H1 (cell line): Measurements from ENCODE around the gene WNT3A. TPM values are rescaled to one million over a fixed set of nuclear protein-coding genes. Genes with fewer than 3 reads are reported as not detected.
A peak's percentile ranks its signal among the peaks of the same experiment; 100 is the strongest.

Source experiments
- CTCF ChIA-PET: fragments of 300-600 bp; sonication (Branson Sonifier 250); formaldehyde crosslinking; loops from one replicate; lab custom pipeline; 2021; ENCODE audit not compliant: partially characterized antibody; lab: Charles Lee
- POLR2A ChIA-PET: fragments of 300-600 bp; sonication (Branson Sonifier 250); formaldehyde crosslinking; loops from one replicate; lab custom pipeline; 2021; ENCODE audit warnings: inconsistent platforms; ENCODE audit not compliant: partially characterized antibody; lab: Charles Lee
- DNase-seq, 2 experiments: peaks; one replicate each; pipeline versions ENCODE4 v3.0.0 to v3.0.0-alpha.2; 2010 to 2022; ENCODE audit warnings: low spot score in 2 of 2, low read depth in 1 of 2, mixed read lengths in 1 of 2
- FAIRE-seq: peaks from 2 replicates; lab custom pipeline; 2011; peaks lifted over from hg19 to GRCh38; lab: Jason Lieb, UNC
- H2AFZ ChIP-seq: 2 replicates; pipeline ENCODE4 v1.8.1; 2012; ENCODE audit warnings: low read length, inconsistent platforms
- H2AK5ac ChIP-seq: 2 replicates; pipeline ENCODE4 v1.6.1; 2013; ENCODE audit warnings: low read depth, low read length
- H2BK120ac ChIP-seq: replicated peaks from 2 replicates; pipeline ENCODE3; 2013; ENCODE audit warnings: low read depth, low read length, inconsistent platforms
- H2BK12ac ChIP-seq: 2 replicates; pipeline ENCODE4 v1.6.1; 2013; ENCODE audit warnings: low read depth, low read length
- H2BK15ac ChIP-seq: 2 replicates; pipeline ENCODE4 v1.6.1; 2013; ENCODE audit warnings: low read length
- H2BK20ac ChIP-seq: 2 replicates; pipeline ENCODE4 v1.6.1; 2013; ENCODE audit warnings: low read length
- H2BK5ac ChIP-seq: 2 replicates; pipeline ENCODE4 v1.6.1; 2013; ENCODE audit warnings: low read depth, low read length
- H3K14ac ChIP-seq: 2 replicates; pipeline ENCODE4 v1.6.1; 2013; ENCODE audit warnings: inconsistent platforms; ENCODE audit not compliant: insufficient read length
- H3K18ac ChIP-seq: 2 replicates; pipeline ENCODE4 v1.6.1; 2013; ENCODE audit warnings: low read length; ENCODE audit errors: extremely low read depth
- H3K23ac ChIP-seq: 2 replicates; pipeline ENCODE4 v1.6.1; 2013; ENCODE audit warnings: inconsistent platforms; ENCODE audit not compliant: insufficient read length
- H3K23me2 ChIP-seq: 2 replicates; pipeline ENCODE4 v1.6.1; 2013; ENCODE audit warnings: low read depth, low read length
- H3K27ac ChIP-seq: 2 replicates; pipeline ENCODE4 v1.6.1; 2011; ENCODE audit warnings: low read depth, low read length, inconsistent platforms
- H3K27me3 ChIP-seq, 4 experiments: replicated peaks in 1 of 4; 1 replicate in 1 of 4; 2 replicates in 3 of 4; pipeline versions ENCODE4 v1.6.1 to v1.8.1; 2011 to 2013; ENCODE audit warnings: low read length in 3 of 4, mild to moderate bottlenecking in 3 of 4, inconsistent platforms in 2 of 4, mixed read lengths in 2 of 4, moderate library complexity in 1 of 4; ENCODE audit not compliant: control insufficient read depth in 3 of 4, insufficient read depth in 3 of 4; ENCODE audit errors: extremely low read depth in 1 of 4
- H3K36me3 ChIP-seq, 4 experiments: 2 replicates each; pipeline versions ENCODE4 v1.6.1 to v1.8.1; 2011 to 2013; ENCODE audit warnings: mild to moderate bottlenecking in 4 of 4, low read length in 3 of 4, moderate library complexity in 2 of 4, control low read depth in 1 of 4, inconsistent platforms in 1 of 4; ENCODE audit not compliant: insufficient read depth in 4 of 4, control insufficient read depth in 2 of 4
- H3K4ac ChIP-seq: replicated peaks from 2 replicates; pipeline ENCODE3; 2013; ENCODE audit warnings: low read length, low read depth, mixed read lengths, inconsistent platforms; ENCODE audit not compliant: insufficient read length
- H3K4me1 ChIP-seq, 4 experiments: replicated peaks in 1 of 4; 1 replicate in 1 of 4; 2 replicates in 3 of 4; pipeline versions ENCODE4 v1.6.1 to v1.8.1; 2011 to 2013; ENCODE audit warnings: low read length in 3 of 4, inconsistent platforms in 2 of 4, mixed read lengths in 1 of 4; ENCODE audit not compliant: insufficient read depth in 4 of 4, control insufficient read depth in 3 of 4
- H3K4me2 ChIP-seq, 2 experiments: 2 replicates each; pipeline versions ENCODE4 v1.6.1 to v1.8.1; 2011 to 2013; ENCODE audit warnings: low read depth in 2 of 2, low read length in 2 of 2, control low read depth in 1 of 2, inconsistent platforms in 1 of 2, mild to moderate bottlenecking in 1 of 2; ENCODE audit not compliant: insufficient read depth in 1 of 2
- H3K4me3 ChIP-seq, 4 experiments: fragments of 200-600, 300-600 bp in 1 of 4; sonication (generic), shearing (Covaris generic), sonication (Bioruptor Twin) in 1 of 4; 2 replicates each; pipeline versions ENCODE4 v1.5.1 to v1.8.1; 2011 to 2016; ENCODE audit warnings: low read length in 4 of 4, low read depth in 3 of 4, control low read depth in 2 of 4, inconsistent platforms in 2 of 4, mild to moderate bottlenecking in 2 of 4, mixed read lengths in 1 of 4, moderate library complexity in 1 of 4; ENCODE audit not compliant: insufficient read depth in 2 of 4; ENCODE audit errors: extremely low read depth in 1 of 4
- H3K56ac ChIP-seq: replicated peaks from 2 replicates; pipeline ENCODE3; 2013; ENCODE audit warnings: low read depth, mild to moderate bottlenecking, mixed read lengths, low read length, inconsistent platforms; ENCODE audit not compliant: insufficient read length
- H3K79me1 ChIP-seq: 2 replicates; pipeline ENCODE4 v1.6.1; 2013; ENCODE audit warnings: low read depth, low read length, control low read depth
- H3K79me2 ChIP-seq, 2 experiments: 2 replicates each; pipeline versions ENCODE4 v1.6.1 to v1.8.1; 2012 to 2013; ENCODE audit warnings: low read length in 2 of 2, mild to moderate bottlenecking in 2 of 2, inconsistent platforms in 1 of 2; ENCODE audit not compliant: insufficient read depth in 2 of 2, control insufficient read depth in 1 of 2
- H3K9ac ChIP-seq, 4 experiments: replicated peaks in 1 of 4; 1 replicate in 1 of 4; 2 replicates in 3 of 4; pipeline versions ENCODE4 v1.6.1 to v1.8.1; 2011 to 2013; ENCODE audit warnings: low read depth in 3 of 4, low read length in 3 of 4, control low read depth in 2 of 4, mild to moderate bottlenecking in 2 of 4, moderate library complexity in 2 of 4, inconsistent platforms in 1 of 4; ENCODE audit errors: extremely low read depth in 1 of 4
- H3K9me3 ChIP-seq, 2 experiments: 2 replicates each; pipeline versions ENCODE4 v1.6.1 to v1.8.1; 2012 to 2013; ENCODE audit warnings: mild to moderate bottlenecking in 2 of 2, moderate library complexity in 2 of 2, control low read depth in 1 of 2, inconsistent platforms in 1 of 2, low read depth in 1 of 2, low read length in 1 of 2, mixed read lengths in 1 of 2; ENCODE audit not compliant: insufficient read depth in 2 of 2
- H4K20me1 ChIP-seq, 2 experiments: replicated peaks in 1 of 2; 2 replicates each; pipeline versions ENCODE3 to v1.8.1; 2011 to 2013; ENCODE audit warnings: inconsistent platforms in 2 of 2, low read length in 2 of 2, mild to moderate bottlenecking in 1 of 2; ENCODE audit not compliant: insufficient read depth in 2 of 2, control insufficient read depth in 1 of 2
- H4K5ac ChIP-seq: 2 replicates; pipeline ENCODE4 v1.6.1; 2013; ENCODE audit warnings: low read length, low read depth, mixed read lengths, inconsistent platforms; ENCODE audit not compliant: insufficient read length
- H4K8ac ChIP-seq: 2 replicates; pipeline ENCODE4 v1.8.0; 2013; ENCODE audit warnings: mild to moderate bottlenecking, moderate library complexity, low read length, inconsistent platforms; ENCODE audit not compliant: insufficient read depth; ENCODE audit errors: extremely low read depth
- H4K91ac ChIP-seq: replicated peaks from 2 replicates; pipeline ENCODE3; 2013; ENCODE audit warnings: low read length, mixed read lengths, inconsistent platforms; ENCODE audit not compliant: insufficient read length
- CBX5 ChIP-seq: fragments of 300-800, 300-1000 bp; sonication (generic); IDR thresholded peaks from 2 replicates; pipeline ENCODE4 v1.7.1; 2016; ENCODE audit warnings: antibody characterized with exemption, low read length, low read depth
- CEBPB ChIP-seq: IDR thresholded peaks from 2 replicates; pipeline ENCODE4 v1.6.1; 2012; ENCODE audit warnings: low read depth, low read length
- MAFK ChIP-seq: IDR thresholded peaks from 2 replicates; pipeline ENCODE4 v1.6.1; 2012; ENCODE audit warnings: low read depth, mild to moderate bottlenecking, improper control_type of control experiment, low read length
- NANOG ChIP-seq: IDR thresholded peaks from 2 replicates; pipeline ENCODE4 v1.6.1; 2011; ENCODE audit warnings: low read length, low read depth, mild to moderate bottlenecking, inconsistent platforms; ENCODE audit not compliant: insufficient read depth, poor library complexity, severe bottlenecking
- POU5F1 ChIP-seq: IDR thresholded peaks from 2 replicates; pipeline ENCODE4 v1.6.1; 2011; ENCODE audit warnings: low read depth, mild to moderate bottlenecking, low read length, moderate library complexity
- RAD21 ChIP-seq, 2 experiments: IDR thresholded peaks in 1 of 2; conservative IDR thresholded peaks in 1 of 2; 2 replicates each; pipeline ENCODE4 v1.6.1; 2011; ENCODE audit warnings: low read depth in 2 of 2, low read length in 2 of 2, improper control_type of control experiment in 1 of 2, inconsistent platforms in 1 of 2, mild to moderate bottlenecking in 1 of 2, moderate library complexity in 1 of 2
- RBBP5 ChIP-seq: IDR thresholded peaks from 2 replicates; pipeline ENCODE4 v1.7.1; 2012; ENCODE audit warnings: low read depth, mild to moderate bottlenecking, inconsistent platforms, low read length, moderate library complexity, borderline replicate concordance
- TAF7 ChIP-seq: optimal IDR thresholded peaks from 2 replicates; pipeline ENCODE3; 2011; ENCODE audit warnings: low read depth, mild to moderate bottlenecking, inconsistent platforms, low read length, moderate library complexity, borderline replicate concordance
- TCF12 ChIP-seq: IDR thresholded peaks from 2 replicates; pipeline ENCODE4 v1.6.1; 2011; ENCODE audit warnings: low read depth, mild to moderate bottlenecking, low read length
- WGBS, 2 experiments: shearing (Covaris generic) in 1 of 2; methylation state at CpG; one replicate each; pipeline versions ENCODE4 v1.1.6 to v1.1.7; 2013 to 2015; ENCODE audit warnings: low lambda C conversion rate in 2 of 2, mixed read lengths in 2 of 2, inconsistent platforms in 1 of 2, low coverage in 1 of 2, missing lambda C conversion rate in 1 of 2; ENCODE audit not compliant: insufficient replicate concordance in 2 of 2, insufficient coverage in 1 of 2, insufficient read length in 1 of 2; ENCODE audit errors: extremely low coverage in 1 of 2, missing lambda C conversion rate in 1 of 2; 5-methylcytosine and 5-hydroxymethylcytosine counted together
- polyA plus RNA-seq, 7 experiments: library from polyadenylated mRNA; depleted of rRNA in 3 of 7; stranded (reverse) in 5 of 7; unstranded in 2 of 7; fragments of >200 nt in 5 of 7; fragments of 200-250 nt in 2 of 7; gene quantifications; 1 replicate in 5 of 7; 2 replicates in 1 of 7; 4 replicates in 1 of 7; pipeline versions ENCODE4 v1.2.1 to v1.2.3, GENCODE V29; 2011 to 2013; ENCODE audit warnings: missing spikeins in 2 of 7, mixed read lengths in 2 of 7
- total RNA-seq: library from RNA; stranded (reverse); fragmentation: NEBNext Ultra II Directional; extraction: Animal tissue kit (Norgen Biotek cat#: 25700); gene quantifications from 2 replicates; pipeline ENCODE4 v1.2.1, GENCODE V29; 2021

WNT3A gene
- total and polyA plus RNA-seq, 2 of the 8 experiments (the other 6 are each of a cell fraction or from before 2014, with no cell fraction given), result 0.08 to 0.19 TPM

DNA sequence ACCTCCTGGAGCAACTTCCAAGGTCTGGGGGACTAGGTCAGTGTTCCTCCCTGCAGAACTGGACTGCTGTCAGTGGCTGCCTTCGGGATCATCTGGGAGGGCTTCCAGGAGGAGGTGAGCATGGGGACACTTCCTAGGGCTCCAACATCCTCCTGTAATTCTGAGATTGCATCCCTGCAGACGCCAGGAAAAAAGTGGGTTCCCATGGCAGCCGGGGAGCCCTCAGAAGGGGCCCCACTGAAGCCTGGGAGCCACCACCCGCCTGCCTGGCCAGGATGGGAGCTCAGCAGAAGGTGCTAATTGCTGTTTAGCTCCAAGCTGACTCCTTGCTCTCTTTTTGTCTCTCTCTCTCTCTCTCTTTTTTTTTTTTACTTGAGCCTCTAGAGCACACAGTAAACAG lies 59.6 kb downstream of the WNT3A start:
- Histone ChIP-seq H3K4me3 (no peak overlapping the region), H3K56ac (no peak overlapping the region), H2BK20ac (no peak overlapping the region), H3K36me3 (no peaks in the 10 kb centered on the region), H2BK5ac (no peak overlapping the region), H4K20me1 (peaks cover 3 to 4% of the 10 kb centered on the region in 2 experiments), H3K9ac (no peak overlapping the region), H3K4me1 (peaks cover 0 to 6% (median 0%) of the 10 kb centered on the region in 4 experiments; a peak in 1 of 7 replicates), H2BK120ac (no peak overlapping the region), H4K8ac (no peak overlapping the region), H3K23me2 (peaks cover 17% of the 10 kb centered on the region; the same call in 1 of the 2 replicates), H4K5ac (no peak overlapping the region), H3K23ac (no peak overlapping the region), H3K27me3 (peaks cover 21 to 86% (median 80%) of the 10 kb centered on the region in 4 experiments), H2AK5ac (no peak overlapping the region), H3K4me2 (no peak overlapping the region), H3K9me3 (no peaks in the 10 kb centered on the region), H3K18ac (no peak overlapping the region), H3K14ac (no peak overlapping the region), H2BK15ac (no peak overlapping the region), H3K79me1 (no peaks in the 10 kb centered on the region), H2BK12ac (no peak overlapping the region), H3K4ac (no peak overlapping the region), H3K79me2 (no peaks in the 10 kb centered on the region), H2AFZ (no peak overlapping the region), H3K27ac (no peak overlapping the region), H4K91ac (no peak overlapping the region)
- WGBS, 2 experiments, result 61% methylated on average over 4 of the region's 4 CpGs; no CpG with 5 or more reads in 1 of the 2 experiments
- ChIA-PET CTCF (interaction anchor here (0.7 to 14.1 kb wide), 4 partner anchors 10 to 64 kb away, joined by 3 to 197 read pairs (median 4); partner anchors contain the start of gene WNT3A), POLR2A (interaction anchor here (0.6 to 1.4 kb wide), 2 partner anchors 15 to 77 kb away, joined by 3 to 4 read pairs; partner anchors contain the start of gene ARF1)
- peak in 1 of 2 experiments; percentile 40 for DNase-seq
- FAIRE-seq, result no peak
- TF ChIP-seq RAD21 (IDR thresholded peaks at IDR 0.05 in 1 of 2, conservative IDR thresholded peaks at IDR 0.05 in 1 of 2; ENCODE audit: low read depth in 2 of 2, low read length in 2 of 2) (no peak), CBX5 (no peak), TAF7 (no peak), POU5F1 (no peak), TCF12 (no peak), NANOG (no peak), CEBPB (no peak), MAFK (no peak), RBBP5 (no peak)
